Retinal pigment epithelial cell (primary cell): ENCODE measurements around the gene TRIM4.

Experiments used
- DNase-seq: peaks from one replicate; pipeline ENCODE4 v3.0.0-alpha.2; 2010; ENCODE audit warnings: low read depth
- H3K4me3 ChIP-seq: 2 replicates; pipeline ENCODE4 v1.5.1; 2011; ENCODE audit warnings: mild to moderate bottlenecking, low read length, control low read depth, moderate library complexity
- CTCF ChIP-seq: conservative IDR thresholded peaks from 2 replicates; pipeline ENCODE4 v1.5.1; 2011; ENCODE audit warnings: low read depth, low read length, control low read depth, inconsistent platforms

Gene TRIM4

GRCh38 chr7:99928994-99929729 is 9.8 kb upstream of the TRIM4 start, which contains the start of gene GJC3:
Gene GJC3 (minus strand): TSS chr7:99929620. CDS start chr7:99929620, 0 bp downstream.
- no peak for DNase-seq
- TF ChIP-seq CTCF, result peak; percentile 34
- H3K4me3 ChIP-seq, result peak within 1 kb of the TSS; percentile 30

GRCh38 chr7:99928188-99928587 is 8.9 kb upstream of the TRIM4 start:
- no peak overlapping the region for H3K4me3 ChIP-seq
- TF ChIP-seq CTCF, result no peak
- DNase-seq, result no peak

DNA sequence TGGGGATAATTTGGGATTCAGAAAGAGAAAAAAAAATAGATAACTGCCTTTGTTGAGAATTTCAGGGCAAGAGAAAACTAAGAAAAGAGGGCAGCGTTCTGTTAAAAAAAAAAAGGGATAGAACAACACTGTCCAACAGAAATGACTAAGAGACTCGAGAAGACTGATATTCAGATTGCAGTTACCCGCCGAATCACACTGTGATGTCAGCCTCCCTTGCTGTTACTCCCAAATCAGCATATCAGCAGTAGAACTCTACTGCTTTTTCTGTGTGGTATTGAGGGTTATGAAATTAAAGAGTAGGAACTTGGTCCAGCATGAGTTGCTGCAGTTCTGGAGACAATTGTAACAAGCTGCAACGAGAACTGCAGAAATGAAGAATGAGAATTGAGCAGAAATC is 8.2 kb upstream of the TRIM4 start:
- no peak overlapping the region for H3K4me3 ChIP-seq
- no peak for TF ChIP-seq CTCF
- DNase-seq, result no peak

DNA sequence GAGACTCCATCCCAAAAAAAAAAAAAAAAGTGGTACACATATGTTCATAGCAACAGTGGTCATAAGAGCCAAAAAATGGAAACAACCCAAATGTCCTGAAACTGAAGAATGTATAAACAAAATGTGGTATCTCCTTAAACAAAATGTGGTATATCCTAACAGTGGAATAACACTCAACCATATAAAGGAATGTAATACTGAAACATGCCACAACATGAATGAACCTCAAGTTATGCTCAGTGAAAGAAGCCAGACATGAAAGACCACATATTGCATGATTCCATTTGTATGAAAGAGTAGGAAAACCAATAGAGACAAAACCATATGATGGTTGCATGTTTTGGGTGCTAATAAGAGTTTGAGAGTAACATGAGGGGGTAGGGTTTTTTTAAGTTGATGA is 7.0 kb upstream of the TRIM4 start:
- DNase-seq, result no peak
- no peak for TF ChIP-seq CTCF
- H3K4me3 ChIP-seq, result no peak overlapping the region

GRCh38 chr7:99923200-99923599 is 3.9 kb upstream of the TRIM4 start:
- DNase-seq, result no peak
- no peak overlapping the region for H3K4me3 ChIP-seq
- TF ChIP-seq CTCF, result no peak

- DNase-seq, result no peak
- TF ChIP-seq CTCF, result no peak
- peak overlapping the region; percentile 83 for H3K4me3 ChIP-seq
These were observed 819 bp upstream of the TRIM4 start for GRCh38 chr7:99920149-99920548.

DNA sequence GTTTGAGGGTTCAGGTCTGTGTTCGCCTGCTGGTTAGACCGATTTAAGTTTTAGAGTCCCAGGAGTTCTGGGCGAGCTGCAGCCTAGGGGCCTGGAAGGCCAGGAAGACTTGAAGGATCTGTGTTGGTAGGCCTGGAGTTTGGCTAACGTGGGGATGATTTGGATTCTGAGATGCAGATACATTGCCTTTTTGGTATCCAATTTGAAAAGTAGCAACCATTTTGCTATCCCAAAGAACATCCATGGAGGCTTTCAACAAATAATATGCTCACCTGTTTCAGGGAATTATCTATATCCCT is 433 bp upstream of the TRIM4 start:
- DNase-seq, result no peak
- peak overlapping the region; percentile 83 for H3K4me3 ChIP-seq
- TF ChIP-seq CTCF, result no peak
